HepG2 (cell line): ENCODE measurements around the gene ABT1. TPM values are rescaled to one million over a fixed set of nuclear protein-coding genes. Genes with fewer than 3 reads are reported as not detected.

Experiments used
- CBFB ChIP-seq: sonication (generic); formaldehyde crosslinking; IDR thresholded peaks from 2 replicates; pipeline ENCODE4 v1.4.0; 2020; ENCODE audit warnings: missing genetic modification reagents
- CBX1 ChIP-seq: IDR thresholded peaks from one replicate; pipeline ENCODE4 v1.6.1; 2016; ENCODE audit warnings: antibody characterized with exemption, low read depth
- CC2D1A ChIP-seq: sonication (generic); formaldehyde crosslinking; IDR thresholded peaks from 2 replicates; pipeline ENCODE4 v1.8.1; 2023; ENCODE audit warnings: mild to moderate bottlenecking, missing genetic modification reagents
- HDAC1 ChIP-seq: sonication (generic); formaldehyde crosslinking; IDR thresholded peaks from 2 replicates; pipeline ENCODE4 v1.5.1; 2020; ENCODE audit warnings: mild to moderate bottlenecking, missing genetic modification reagents
- NR2F2 ChIP-seq: IDR thresholded peaks from 2 replicates; pipeline ENCODE4 v1.6.1; 2012; ENCODE audit warnings: low read depth, inconsistent platforms, borderline replicate concordance
- STAG1 ChIP-seq: sonication (generic); formaldehyde crosslinking; IDR thresholded peaks from 2 replicates; pipeline ENCODE4 v1.4.0; 2020; ENCODE audit warnings: missing genetic modification reagents
- WIZ ChIP-seq: sonication (generic); formaldehyde crosslinking; IDR thresholded peaks from 2 replicates; pipeline ENCODE4 v1.5.1; 2020; ENCODE audit warnings: mild to moderate bottlenecking, missing genetic modification reagents
- ZBTB46 ChIP-seq: sonication (generic); formaldehyde crosslinking; IDR thresholded peaks from 2 replicates; pipeline ENCODE4 v1.4.0; 2020; ENCODE audit warnings: mild to moderate bottlenecking, missing genetic modification reagents, borderline replicate concordance
- ZNF251 ChIP-seq: sonication (generic); formaldehyde crosslinking; IDR thresholded peaks from 2 replicates; pipeline ENCODE4 v1.9.0; 2021; ENCODE audit warnings: mild to moderate bottlenecking, missing genetic modification reagents
- ZNF598 ChIP-seq: sonication (generic); formaldehyde crosslinking; IDR thresholded peaks from 2 replicates; pipeline ENCODE4 v1.5.1; 2020; ENCODE audit warnings: mild to moderate bottlenecking, missing genetic modification reagents, borderline replicate concordance
- ZNF609 ChIP-seq: sonication (generic); formaldehyde crosslinking; IDR thresholded peaks from 2 replicates; pipeline ENCODE4 v1.4.0; 2020; ENCODE audit warnings: mild to moderate bottlenecking, missing genetic modification reagents, borderline replicate concordance
- ZNF747 ChIP-seq: sonication (generic); formaldehyde crosslinking; IDR thresholded peaks from 2 replicates; pipeline ENCODE4 v1.8.1; 2023; ENCODE audit warnings: missing genetic modification reagents, mild to moderate bottlenecking, borderline replicate concordance
- polyA plus RNA-seq, 8 experiments: library from polyadenylated mRNA; depleted of rRNA in 3 of 8; stranded (reverse) in 7 of 8; unstranded in 1 of 8; fragments of >200 nt; fragmentation: Illumina TruSeq in 4 of 8; extraction: Trizol in 4 of 8; gene quantifications; 2 replicates each; pipeline versions ENCODE4 v1.2.1 to v1.2.3, GENCODE V29; 2011 to 2016; ENCODE audit warnings: low read depth in 4 of 8, missing spikeins in 1 of 8, mixed read lengths in 1 of 8; ENCODE audit not compliant: insufficient read depth in 1 of 8
- total RNA-seq, 5 experiments: library from RNA; depleted of rRNA; stranded (reverse); fragments of >200 nt; fragmentation: Illumina TruSeq; extraction: Trizol; gene quantifications; 2 replicates each; pipeline ENCODE4 v1.2.3, GENCODE V29; 2016; ENCODE audit warnings: low read depth in 1 of 5
- TF ChIP-seq, protein P1 (sequence below): sonication (generic); formaldehyde crosslinking; IDR thresholded peaks from 2 replicates; pipeline ENCODE4 v1.4.0; 2020; ENCODE audit warnings: missing genetic modification reagents
- TF ChIP-seq, protein P2 (sequence below): sonication (generic); formaldehyde crosslinking; conservative IDR thresholded peaks from 2 replicates; pipeline ENCODE4 v1.4.0; 2020; ENCODE audit warnings: missing genetic modification reagents
- TF ChIP-seq, protein P3 (sequence below): sonication (generic); formaldehyde crosslinking; IDR thresholded peaks from 2 replicates; pipeline ENCODE4 v1.8.0; 2022; ENCODE audit warnings: missing genetic modification reagents, mild to moderate bottlenecking, inconsistent platforms, borderline replicate concordance

Gene ABT1
- total and polyA plus RNA-seq, 2 of the 13 experiments (the other 11 are each of a cell fraction or from before 2014, with no cell fraction given): 38.4 TPM

DNA sequence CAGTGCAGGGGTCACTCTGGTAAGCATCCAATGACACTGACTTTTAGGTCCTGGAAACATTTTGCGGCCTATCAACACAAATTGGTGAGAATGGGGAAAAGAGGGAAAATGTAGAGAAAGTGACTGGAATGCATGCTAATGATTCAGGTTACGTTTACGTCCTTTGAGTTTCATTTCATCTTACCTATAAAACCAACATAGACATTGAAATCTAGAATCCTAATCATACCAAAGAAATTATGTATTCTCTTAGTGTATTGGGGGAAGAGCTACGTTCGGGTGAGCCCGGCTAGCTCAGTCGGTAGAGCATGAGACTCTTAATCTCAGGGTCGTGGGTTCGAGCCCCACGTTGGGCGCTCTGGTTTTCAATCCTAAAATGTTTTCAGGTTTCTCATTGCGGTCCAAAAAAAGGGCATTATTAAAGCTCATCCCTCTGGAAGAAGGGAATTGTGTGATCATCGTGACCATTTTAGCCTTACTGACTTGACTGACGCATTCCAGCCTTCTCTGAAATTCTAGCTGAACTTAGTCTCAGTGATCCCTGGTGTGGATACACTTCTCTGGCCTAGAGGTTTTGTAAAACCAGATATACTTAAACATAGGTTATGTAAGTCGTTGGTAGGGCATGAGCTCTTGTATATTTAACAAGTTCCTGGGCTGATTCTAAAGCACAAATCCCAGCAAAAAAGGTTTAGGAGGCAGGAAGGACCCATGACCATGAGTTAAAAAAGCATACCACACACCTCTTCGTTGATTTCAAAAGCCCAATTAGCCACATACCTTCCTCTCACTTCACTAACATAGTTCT, 40.3 kb upstream of the ABT1 start (continued):
- 0 out of 2 replicates have a peak, but pooled peaks have one; percentile 29 for TF ChIP-seq ZNF609
- TF ChIP-seq, protein P1, sequence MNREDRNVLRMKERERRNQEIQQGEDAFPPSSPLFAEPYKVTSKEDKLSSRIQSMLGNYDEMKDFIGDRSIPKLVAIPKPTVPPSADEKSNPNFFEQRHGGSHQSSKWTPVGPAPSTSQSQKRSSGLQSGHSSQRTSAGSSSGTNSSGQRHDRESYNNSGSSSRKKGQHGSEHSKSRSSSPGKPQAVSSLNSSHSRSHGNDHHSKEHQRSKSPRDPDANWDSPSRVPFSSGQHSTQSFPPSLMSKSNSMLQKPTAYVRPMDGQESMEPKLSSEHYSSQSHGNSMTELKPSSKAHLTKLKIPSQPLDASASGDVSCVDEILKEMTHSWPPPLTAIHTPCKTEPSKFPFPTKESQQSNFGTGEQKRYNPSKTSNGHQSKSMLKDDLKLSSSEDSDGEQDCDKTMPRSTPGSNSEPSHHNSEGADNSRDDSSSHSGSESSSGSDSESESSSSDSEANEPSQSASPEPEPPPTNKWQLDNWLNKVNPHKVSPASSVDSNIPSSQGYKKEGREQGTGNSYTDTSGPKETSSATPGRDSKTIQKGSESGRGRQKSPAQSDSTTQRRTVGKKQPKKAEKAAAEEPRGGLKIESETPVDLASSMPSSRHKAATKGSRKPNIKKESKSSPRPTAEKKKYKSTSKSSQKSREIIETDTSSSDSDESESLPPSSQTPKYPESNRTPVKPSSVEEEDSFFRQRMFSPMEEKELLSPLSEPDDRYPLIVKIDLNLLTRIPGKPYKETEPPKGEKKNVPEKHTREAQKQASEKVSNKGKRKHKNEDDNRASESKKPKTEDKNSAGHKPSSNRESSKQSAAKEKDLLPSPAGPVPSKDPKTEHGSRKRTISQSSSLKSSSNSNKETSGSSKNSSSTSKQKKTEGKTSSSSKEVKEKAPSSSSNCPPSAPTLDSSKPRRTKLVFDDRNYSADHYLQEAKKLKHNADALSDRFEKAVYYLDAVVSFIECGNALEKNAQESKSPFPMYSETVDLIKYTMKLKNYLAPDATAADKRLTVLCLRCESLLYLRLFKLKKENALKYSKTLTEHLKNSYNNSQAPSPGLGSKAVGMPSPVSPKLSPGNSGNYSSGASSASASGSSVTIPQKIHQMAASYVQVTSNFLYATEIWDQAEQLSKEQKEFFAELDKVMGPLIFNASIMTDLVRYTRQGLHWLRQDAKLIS: no peak
- TF ChIP-seq, protein P2, sequence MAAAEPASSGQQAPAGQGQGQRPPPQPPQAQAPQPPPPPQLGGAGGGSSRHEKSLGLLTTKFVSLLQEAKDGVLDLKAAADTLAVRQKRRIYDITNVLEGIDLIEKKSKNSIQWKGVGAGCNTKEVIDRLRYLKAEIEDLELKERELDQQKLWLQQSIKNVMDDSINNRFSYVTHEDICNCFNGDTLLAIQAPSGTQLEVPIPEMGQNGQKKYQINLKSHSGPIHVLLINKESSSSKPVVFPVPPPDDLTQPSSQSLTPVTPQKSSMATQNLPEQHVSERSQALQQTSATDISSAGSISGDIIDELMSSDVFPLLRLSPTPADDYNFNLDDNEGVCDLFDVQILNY: no peak
- TF ChIP-seq, protein P3, sequence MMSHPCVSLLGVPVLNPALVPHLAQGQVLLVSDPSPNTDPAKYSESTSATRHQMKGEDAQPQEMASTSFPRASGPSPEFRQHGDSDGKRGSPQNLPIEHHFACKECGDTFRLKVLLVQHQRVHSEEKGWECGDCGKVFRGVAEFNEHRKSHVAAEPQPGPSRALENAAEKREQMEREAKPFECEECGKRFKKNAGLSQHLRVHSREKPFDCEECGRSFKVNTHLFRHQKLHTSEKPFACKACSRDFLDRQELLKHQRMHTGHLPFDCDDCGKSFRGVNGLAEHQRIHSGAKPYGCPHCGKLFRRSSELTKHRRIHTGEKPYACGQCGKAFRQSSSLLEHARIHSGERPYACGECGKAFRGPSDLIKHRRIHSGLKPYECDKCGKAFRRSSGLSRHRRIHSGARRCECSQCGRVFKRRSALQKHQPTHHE (CRISPR knock-in tag): peak; percentile 67; the same call in 1 of the 2 replicates
- TF ChIP-seq CBFB (CRISPR knock-in tag): peak; percentile 59; the same call in 1 of the 2 replicates
- peak; percentile 33 for TF ChIP-seq STAG1 (CRISPR knock-in tag)
- TF ChIP-seq CBX1: no peak
- TF ChIP-seq HDAC1 (CRISPR knock-in tag): peak; percentile 71
- no peak for TF ChIP-seq ZNF747 (CRISPR knock-in tag)
- no peak for TF ChIP-seq ZBTB46
- 0 out of 2 replicates have a peak, but pooled peaks have one; percentile 35 for TF ChIP-seq ZNF598 (CRISPR knock-in tag)
- no peak for TF ChIP-seq CC2D1A (CRISPR knock-in tag)
- peak; percentile 38; the same call in 1 of the 2 replicates for TF ChIP-seq NR2F2
- TF ChIP-seq ZNF251: no peak
- no peak for TF ChIP-seq WIZ (CRISPR knock-in tag)
